ENCODE measurements around the gene BCL11A. TPM values are rescaled to one million over a fixed set of nuclear protein-coding genes. Genes with fewer than 3 reads are reported as not detected.

BCL11A gene
- total RNA-seq, 1 experiment from 2014 or later: 15.6 TPM

DNA sequence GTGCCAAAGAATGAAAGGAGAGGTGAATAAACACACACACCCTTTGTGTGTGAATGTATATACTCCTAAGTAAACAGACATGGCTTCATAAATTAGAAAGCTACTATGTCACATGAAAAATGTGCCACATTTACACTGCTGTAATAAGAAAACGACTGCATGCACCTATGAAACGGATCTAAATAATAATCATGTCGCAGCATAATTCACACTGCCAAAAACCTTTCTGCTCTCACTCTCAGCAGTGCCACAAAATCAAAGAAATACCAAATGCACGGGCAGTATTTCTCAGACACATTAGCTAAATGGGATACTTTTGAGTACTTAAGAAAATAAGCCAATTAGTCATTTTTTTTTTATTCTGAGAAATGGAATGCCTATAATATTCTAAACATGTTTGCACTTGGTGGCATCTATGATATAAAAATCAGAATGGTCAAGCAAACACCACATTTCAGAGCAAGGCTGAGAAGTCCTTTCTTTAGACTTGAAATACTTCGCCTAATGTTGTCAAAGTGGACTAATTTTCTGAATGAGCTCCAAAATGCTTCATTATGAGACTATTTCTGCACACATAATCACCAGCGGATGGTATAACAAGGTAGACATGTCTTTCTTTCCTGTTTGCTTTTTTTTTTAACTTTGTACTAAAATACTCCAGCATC, 6.6 kb downstream of the BCL11A start:
- DNase-seq (ENCODE audit: low read depth): no peak

DNA sequence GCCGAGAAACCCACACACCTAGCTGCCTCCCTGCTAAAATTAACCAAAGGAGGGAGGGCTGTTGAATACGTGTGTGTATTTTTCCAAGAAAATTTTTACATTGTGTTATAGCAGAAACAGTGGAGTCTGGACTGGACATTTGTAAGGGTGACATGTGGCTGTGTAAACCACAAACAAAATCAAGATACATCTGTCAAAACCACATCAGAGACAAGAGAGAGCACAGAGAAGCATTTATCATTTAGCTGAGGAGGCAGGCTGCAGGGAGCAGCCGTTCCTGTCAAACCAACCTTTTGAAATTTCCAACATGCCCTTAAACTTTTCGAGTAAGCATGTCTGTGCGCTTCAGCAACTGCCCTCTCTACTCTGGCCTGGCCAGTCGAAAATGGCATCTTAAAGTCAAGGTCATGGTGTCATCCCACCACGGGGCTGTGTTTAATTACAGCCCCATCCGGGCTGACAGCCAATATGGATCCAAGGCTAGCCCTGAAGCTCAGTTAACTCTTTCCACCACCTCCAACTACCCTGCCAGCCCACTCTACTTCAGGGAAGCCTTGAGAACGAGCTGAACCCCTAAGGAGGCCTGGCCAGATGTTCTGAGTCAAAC, 8.4 kb downstream of the BCL11A start:
- no peak for DNase-seq (ENCODE audit: low read depth)

- no peak for DNase-seq (ENCODE audit: low read depth)
Measured at GRCh38 chr2:60544062-60544461, 9.4 kb downstream of the BCL11A start.

GRCh38 chr2:60541056-60541651, 12.3 kb downstream of the BCL11A start:
- no peak for DNase-seq (ENCODE audit: low read depth)

GRCh38 chr2:60540074-60540473, 13.4 kb downstream of the BCL11A start:
- DNase-seq (ENCODE audit: low read depth): no peak

DNA sequence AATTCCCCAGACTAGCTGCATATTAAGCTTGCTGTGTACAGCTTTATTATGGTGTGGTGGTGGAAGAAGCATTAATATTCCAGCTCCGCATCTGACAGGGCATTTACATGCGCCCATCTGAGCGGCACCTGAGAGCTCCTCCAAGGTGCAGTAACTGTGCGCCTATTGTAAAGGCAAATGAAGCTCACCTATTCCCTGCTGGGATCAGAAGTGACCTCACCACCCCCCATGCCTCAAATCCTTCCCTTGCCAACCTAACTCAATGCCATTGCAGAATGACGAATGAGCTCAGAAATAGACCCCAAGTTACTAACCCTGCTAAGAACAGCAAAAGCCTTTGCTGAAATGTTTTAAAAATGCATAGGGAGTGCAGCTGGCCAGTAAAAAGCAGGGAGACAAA, 14.3 kb downstream of the BCL11A start:
- no peak for DNase-seq (ENCODE audit: low read depth)

- no peak for DNase-seq (ENCODE audit: low read depth)
Measured at GRCh38 chr2:60538101-60538500, 15.4 kb downstream of the BCL11A start.

- no peak for DNase-seq (ENCODE audit: low read depth)
Measured at GRCh38 chr2:60536746-60537145, 16.7 kb downstream of the BCL11A start.

- no peak for DNase-seq (ENCODE audit: low read depth)
Measured at GRCh38 chr2:60535685-60536312, 17.7 kb downstream of the BCL11A start.

DNA sequence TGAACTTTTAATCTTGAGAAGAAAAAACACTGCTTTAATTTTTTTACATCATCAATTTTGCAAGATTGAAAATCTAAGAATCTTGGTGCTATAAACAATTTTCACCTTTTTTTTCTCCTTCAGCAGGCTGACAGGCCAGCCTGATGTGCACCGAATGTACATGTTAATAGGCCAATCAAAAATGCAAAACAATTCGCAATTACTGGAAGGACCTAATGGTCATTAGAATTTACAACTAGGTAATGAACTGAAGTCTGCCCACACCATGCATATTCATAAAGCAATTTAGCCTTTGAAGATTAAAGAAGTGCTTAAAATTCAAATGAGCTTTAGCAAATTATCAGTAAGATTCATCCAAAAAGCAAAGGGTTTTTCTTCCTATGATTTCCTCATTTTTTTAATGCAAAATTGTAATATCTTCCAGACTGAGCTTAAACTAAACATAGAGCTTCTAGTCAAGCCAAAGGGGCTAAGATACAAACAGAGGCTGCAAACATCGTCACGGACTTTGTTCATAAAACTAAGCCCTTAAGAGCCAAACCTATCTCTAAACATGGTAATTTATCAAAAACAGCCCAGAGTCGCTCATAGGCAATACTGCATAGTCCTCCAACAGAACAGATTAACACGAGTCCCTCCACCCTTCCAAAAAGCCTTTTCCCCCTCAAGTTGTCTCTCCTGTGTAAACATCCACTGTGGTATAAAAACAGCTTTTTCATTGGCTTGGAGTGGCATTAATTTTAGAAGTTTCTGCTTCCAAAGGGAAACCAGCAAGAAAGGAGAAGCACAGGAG, 18.4 kb downstream of the BCL11A start:
- DNase-seq (ENCODE audit: low read depth): no peak

DNA sequence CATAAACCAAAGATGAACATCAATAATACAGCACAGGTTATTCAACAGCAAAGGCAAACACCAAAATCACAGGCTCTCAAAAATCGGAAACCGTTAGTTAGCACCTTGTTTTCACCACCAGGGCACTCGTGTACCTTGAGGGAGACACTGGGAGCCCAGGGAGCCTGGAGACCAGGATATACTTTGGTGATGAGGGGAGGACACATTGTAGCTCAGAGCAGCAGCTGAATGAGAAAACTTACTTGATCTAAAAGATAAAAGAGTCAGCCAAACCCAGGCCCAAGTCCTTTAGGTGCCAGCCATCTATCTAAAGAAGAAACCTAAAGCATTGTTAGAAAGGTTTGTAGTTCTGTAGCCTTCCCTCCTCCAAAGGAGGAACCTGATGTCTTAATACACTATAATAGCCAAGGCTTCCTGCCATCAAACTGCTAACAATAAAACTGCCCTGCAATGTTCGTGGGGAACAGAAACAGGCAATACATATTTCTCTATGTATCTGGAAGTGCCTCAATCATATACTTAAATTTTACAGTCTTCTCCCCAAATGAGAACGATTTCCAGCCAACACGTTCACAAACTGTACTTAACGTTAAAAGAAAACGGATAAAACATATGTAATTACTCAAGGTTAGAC, 19.3 kb downstream of the BCL11A start:
- DNase-seq (ENCODE audit: low read depth): no peak

- no peak for DNase-seq (ENCODE audit: low read depth)
Measured at GRCh38 chr2:60533101-60534051, 20.1 kb downstream of the BCL11A start.

- DNase-seq (ENCODE audit: low read depth): no peak
Measured at GRCh38 chr2:60532421-60532820, 21.0 kb downstream of the BCL11A start.

DNA sequence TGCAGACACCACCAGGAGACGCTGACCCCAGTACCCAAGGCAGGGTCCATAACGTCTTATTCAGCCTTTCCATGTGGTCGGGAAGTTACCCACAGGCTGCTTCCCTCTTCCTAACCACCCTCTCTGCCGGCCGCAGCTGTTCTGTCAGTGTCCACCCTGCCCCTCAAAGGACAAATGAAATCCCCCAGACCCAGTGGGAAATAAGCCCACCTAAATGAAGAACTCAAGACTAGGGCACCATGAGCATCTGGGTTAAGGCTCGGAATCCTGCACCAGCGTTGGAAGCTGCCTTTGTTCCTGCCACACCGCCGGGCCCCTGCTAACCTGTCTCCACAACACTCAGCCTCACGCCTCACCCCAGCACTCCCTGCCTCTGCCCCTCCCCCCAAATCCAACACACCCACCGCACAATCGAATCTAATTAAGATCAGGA, 21.7 kb downstream of the BCL11A start:
- no peak for DNase-seq (ENCODE audit: low read depth)

- no peak for DNase-seq (ENCODE audit: low read depth)
Measured at GRCh38 chr2:60530660-60531281, 22.7 kb downstream of the BCL11A start.

- DNase-seq (ENCODE audit: low read depth): no peak
Measured at GRCh38 chr2:60529785-60530627, 23.4 kb downstream of the BCL11A start.

- DNase-seq (ENCODE audit: low read depth): no peak
Measured at GRCh38 chr2:60529136-60529784, 24.2 kb downstream of the BCL11A start.

All from HT1080 (cell line).